Panc1 (cell line): Measurements from ENCODE around the gene PIK3R5.

Experiments
- POLR2AphosphoS5 ChIP-seq: IDR thresholded peaks from 2 replicates; pipeline ENCODE4 v1.6.1; 2012; ENCODE audit warnings: mild to moderate bottlenecking, low read depth, low read length, moderate library complexity
- TF ChIP-seq, protein P1 (sequence below): fragments of 450-650 bp; IDR thresholded peaks from 2 replicates; pipeline ENCODE4 v1.5.1; 2017; ENCODE audit warnings: mild to moderate bottlenecking

DNA sequence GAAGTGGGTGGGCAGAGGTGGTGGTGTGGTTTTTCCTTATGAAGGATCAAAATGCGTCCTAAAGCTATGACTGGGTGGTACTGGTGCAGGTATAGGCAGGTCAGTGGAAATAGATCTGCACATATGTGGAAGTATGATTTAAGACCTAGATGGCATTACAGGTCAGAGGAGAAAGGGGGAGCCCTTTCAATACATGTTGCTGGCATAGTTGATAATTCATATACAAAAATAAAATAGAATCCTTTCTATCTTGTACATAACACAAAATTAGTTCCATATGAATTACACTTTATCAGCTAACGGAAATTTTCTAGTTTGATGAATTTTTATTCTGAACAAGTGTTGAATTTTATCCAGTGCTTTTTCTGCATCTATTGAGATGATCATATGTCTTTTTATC lies 20.8 kb upstream of the PIK3R5 start:
- TF ChIP-seq, protein P1, sequence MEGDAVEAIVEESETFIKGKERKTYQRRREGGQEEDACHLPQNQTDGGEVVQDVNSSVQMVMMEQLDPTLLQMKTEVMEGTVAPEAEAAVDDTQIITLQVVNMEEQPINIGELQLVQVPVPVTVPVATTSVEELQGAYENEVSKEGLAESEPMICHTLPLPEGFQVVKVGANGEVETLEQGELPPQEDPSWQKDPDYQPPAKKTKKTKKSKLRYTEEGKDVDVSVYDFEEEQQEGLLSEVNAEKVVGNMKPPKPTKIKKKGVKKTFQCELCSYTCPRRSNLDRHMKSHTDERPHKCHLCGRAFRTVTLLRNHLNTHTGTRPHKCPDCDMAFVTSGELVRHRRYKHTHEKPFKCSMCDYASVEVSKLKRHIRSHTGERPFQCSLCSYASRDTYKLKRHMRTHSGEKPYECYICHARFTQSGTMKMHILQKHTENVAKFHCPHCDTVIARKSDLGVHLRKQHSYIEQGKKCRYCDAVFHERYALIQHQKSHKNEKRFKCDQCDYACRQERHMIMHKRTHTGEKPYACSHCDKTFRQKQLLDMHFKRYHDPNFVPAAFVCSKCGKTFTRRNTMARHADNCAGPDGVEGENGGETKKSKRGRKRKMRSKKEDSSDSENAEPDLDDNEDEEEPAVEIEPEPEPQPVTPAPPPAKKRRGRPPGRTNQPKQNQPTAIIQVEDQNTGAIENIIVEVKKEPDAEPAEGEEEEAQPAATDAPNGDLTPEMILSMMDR: peak; percentile 34; the same call in 1 of the 2 replicates
- no peak for TF ChIP-seq POLR2AphosphoS5
